ENCODE results near the gene TRIM36.

TRIM36 gene

GRCh38 chr5:115160975-115161475 is 8.7 kb downstream of the TRIM36 start:
- H3K4me1 ChIP-seq (ENCODE audit: control insufficient read depth in 1 of 2, insufficient read depth in 2 of 2, low read length in 2 of 2) = no peaks in the 10 kb centered on the region
- no peaks in the 10 kb centered on the region for H3K36me3 ChIP-seq (ENCODE audit: control insufficient read depth in 1 of 2, insufficient read depth in 2 of 2, low read length in 2 of 2)
- no peak overlapping the region for H3K4me3 ChIP-seq (ENCODE audit: low read depth in 1 of 2, low read length in 2 of 2)
- H3K9me3 ChIP-seq (ENCODE audit: control insufficient read depth in 1 of 2, low read length in 2 of 2) = no peaks in the 10 kb centered on the region
- peaks cover 5% of the 10 kb centered on the region for H3K27me3 ChIP-seq (ENCODE audit: low read depth, low read length)
- no peak overlapping the region for H3K27ac ChIP-seq (ENCODE audit: low read length)

- Histone ChIP-seq H3K36me3 (ENCODE audit: control insufficient read depth in 1 of 2, insufficient read depth in 2 of 2, low read length in 2 of 2) (no peaks in the 10 kb centered on the region), H3K9me3 (ENCODE audit: control insufficient read depth in 1 of 2, low read length in 2 of 2) (peaks cover 0 to 7% of the 10 kb centered on the region in 2 donors), H3K4me3 (ENCODE audit: low read depth in 1 of 2, low read length in 2 of 2) (no peak overlapping the region), H3K27ac (ENCODE audit: low read length) (no peak overlapping the region), H3K4me1 (ENCODE audit: control insufficient read depth in 1 of 2, insufficient read depth in 2 of 2, low read length in 2 of 2) (no peaks in the 10 kb centered on the region), H3K27me3 (ENCODE audit: low read depth, low read length) (no peaks in the 10 kb centered on the region)
Measured at GRCh38 chr5:115151208-115151805, 18.4 kb downstream of the TRIM36 start.

GRCh38 chr5:115150512-115150911 is 19.2 kb downstream of the TRIM36 start:
- Histone ChIP-seq H3K27ac (ENCODE audit: low read length) (no peak overlapping the region), H3K4me3 (ENCODE audit: low read depth in 1 of 2, low read length in 2 of 2) (no peak overlapping the region), H3K27me3 (ENCODE audit: low read depth, low read length) (no peaks in the 10 kb centered on the region), H3K9me3 (ENCODE audit: control insufficient read depth in 1 of 2, low read length in 2 of 2) (peaks cover 0 to 7% of the 10 kb centered on the region in 2 donors), H3K36me3 (ENCODE audit: control insufficient read depth in 1 of 2, insufficient read depth in 2 of 2, low read length in 2 of 2) (no peaks in the 10 kb centered on the region), H3K4me1 (ENCODE audit: control insufficient read depth in 1 of 2, insufficient read depth in 2 of 2, low read length in 2 of 2) (no peaks in the 10 kb centered on the region)

GRCh38 chr5:115147052-115147451 is 22.7 kb downstream of the TRIM36 start:
- H3K4me1 ChIP-seq (ENCODE audit: control insufficient read depth in 1 of 2, insufficient read depth in 2 of 2, low read length in 2 of 2) = no peaks in the 10 kb centered on the region
- H3K4me3 ChIP-seq (ENCODE audit: low read depth in 1 of 2, low read length in 2 of 2) = no peak overlapping the region
- no peaks in the 10 kb centered on the region for H3K36me3 ChIP-seq (ENCODE audit: control insufficient read depth in 1 of 2, insufficient read depth in 2 of 2, low read length in 2 of 2)
- no peaks in the 10 kb centered on the region for H3K27me3 ChIP-seq (ENCODE audit: low read depth, low read length)
- peaks cover 0 to 4% of the 10 kb centered on the region in 2 donors for H3K9me3 ChIP-seq (ENCODE audit: control insufficient read depth in 1 of 2, low read length in 2 of 2)
- no peak overlapping the region for H3K27ac ChIP-seq (ENCODE audit: low read length)

GRCh38 chr5:115136294-115136693 is 33.4 kb downstream of the TRIM36 start:
- H3K4me1 ChIP-seq (ENCODE audit: control insufficient read depth in 1 of 2, insufficient read depth in 2 of 2, low read length in 2 of 2) = no peaks in the 10 kb centered on the region
- no peaks in the 10 kb centered on the region for H3K36me3 ChIP-seq (ENCODE audit: control insufficient read depth in 1 of 2, insufficient read depth in 2 of 2, low read length in 2 of 2)

GRCh38 chr5:115132465-115132864 is 37.2 kb downstream of the TRIM36 start:
- H3K9me3 ChIP-seq (ENCODE audit: control insufficient read depth in 1 of 2, low read length in 2 of 2) = no peaks in the 10 kb centered on the region
- H3K27me3 ChIP-seq (ENCODE audit: low read depth, low read length) = no peaks in the 10 kb centered on the region
- no peak overlapping the region for H3K4me3 ChIP-seq (ENCODE audit: low read depth in 1 of 2, low read length in 2 of 2)
- no peaks in the 10 kb centered on the region for H3K4me1 ChIP-seq (ENCODE audit: control insufficient read depth in 1 of 2, insufficient read depth in 2 of 2, low read length in 2 of 2)
- no peaks in the 10 kb centered on the region for H3K36me3 ChIP-seq (ENCODE audit: control insufficient read depth in 1 of 2, insufficient read depth in 2 of 2, low read length in 2 of 2)
- no peak overlapping the region for H3K27ac ChIP-seq (ENCODE audit: low read length)

More at GRCh38 chr5:115136294-115136693, 33.4 kb downstream of the TRIM36 start:
- H3K9me3 ChIP-seq (ENCODE audit: control insufficient read depth in 1 of 2, low read length in 2 of 2) = no peaks in the 10 kb centered on the region
- H3K4me3 ChIP-seq (ENCODE audit: low read depth in 1 of 2, low read length in 2 of 2) = no peak overlapping the region
- H3K27me3 ChIP-seq (ENCODE audit: low read depth, low read length) = no peaks in the 10 kb centered on the region
- H3K27ac ChIP-seq (ENCODE audit: low read length) = no peak overlapping the region

- Histone ChIP-seq H3K4me1 (ENCODE audit: control insufficient read depth in 1 of 2, insufficient read depth in 2 of 2, low read length in 2 of 2) (no peaks in the 10 kb centered on the region), H3K27ac (ENCODE audit: low read length) (no peak overlapping the region)
Measured at GRCh38 chr5:115126303-115126702, 43.4 kb downstream of the TRIM36 start.

GRCh38 chr5:115124741-115125140 is 45.0 kb downstream of the TRIM36 start:
- no peaks in the 10 kb centered on the region for H3K9me3 ChIP-seq (ENCODE audit: control insufficient read depth in 1 of 2, low read length in 2 of 2)
- no peaks in the 10 kb centered on the region for H3K36me3 ChIP-seq (ENCODE audit: control insufficient read depth in 1 of 2, insufficient read depth in 2 of 2, low read length in 2 of 2)
- no peaks in the 10 kb centered on the region for H3K4me1 ChIP-seq (ENCODE audit: control insufficient read depth in 1 of 2, insufficient read depth in 2 of 2, low read length in 2 of 2)
- no peak overlapping the region for H3K4me3 ChIP-seq (ENCODE audit: low read depth in 1 of 2, low read length in 2 of 2)
- H3K27ac ChIP-seq (ENCODE audit: low read length) = no peak overlapping the region
- no peaks in the 10 kb centered on the region for H3K27me3 ChIP-seq (ENCODE audit: low read depth, low read length)

More at GRCh38 chr5:115126303-115126702, 43.4 kb downstream of the TRIM36 start:
- H3K36me3 ChIP-seq (ENCODE audit: control insufficient read depth in 1 of 2, insufficient read depth in 2 of 2, low read length in 2 of 2) = no peaks in the 10 kb centered on the region
- no peaks in the 10 kb centered on the region for H3K9me3 ChIP-seq (ENCODE audit: control insufficient read depth in 1 of 2, low read length in 2 of 2)
- no peak overlapping the region for H3K4me3 ChIP-seq (ENCODE audit: low read depth in 1 of 2, low read length in 2 of 2)
- no peaks in the 10 kb centered on the region for H3K27me3 ChIP-seq (ENCODE audit: low read depth, low read length)

GRCh38 chr5:115116001-115116400 is 53.7 kb downstream of the TRIM36 start:
- Histone ChIP-seq H3K36me3 (ENCODE audit: control insufficient read depth in 1 of 2, insufficient read depth in 2 of 2, low read length in 2 of 2) (no peaks in the 10 kb centered on the region), H3K27ac (ENCODE audit: low read length) (no peak overlapping the region), H3K27me3 (ENCODE audit: low read depth, low read length) (no peaks in the 10 kb centered on the region), H3K9me3 (ENCODE audit: control insufficient read depth in 1 of 2, low read length in 2 of 2) (peaks cover 0 to 6% of the 10 kb centered on the region in 2 donors), H3K4me3 (ENCODE audit: low read depth in 1 of 2, low read length in 2 of 2) (no peak overlapping the region), H3K4me1 (ENCODE audit: control insufficient read depth in 1 of 2, insufficient read depth in 2 of 2, low read length in 2 of 2) (no peaks in the 10 kb centered on the region)

GRCh38 chr5:115109840-115110239 is 59.9 kb downstream of the TRIM36 start:
- Histone ChIP-seq H3K27me3 (ENCODE audit: low read depth, low read length) (no peaks in the 10 kb centered on the region), H3K9me3 (ENCODE audit: control insufficient read depth in 1 of 2, low read length in 2 of 2) (no peaks in the 10 kb centered on the region), H3K4me1 (ENCODE audit: control insufficient read depth in 1 of 2, insufficient read depth in 2 of 2, low read length in 2 of 2) (no peaks in the 10 kb centered on the region), H3K36me3 (ENCODE audit: control insufficient read depth in 1 of 2, insufficient read depth in 2 of 2, low read length in 2 of 2) (no peaks in the 10 kb centered on the region), H3K27ac (ENCODE audit: low read length) (no peak overlapping the region), H3K4me3 (ENCODE audit: low read depth in 1 of 2, low read length in 2 of 2) (no peak overlapping the region)

GRCh38 chr5:115109356-115109755 is 60.4 kb downstream of the TRIM36 start:
- H3K4me1 ChIP-seq (ENCODE audit: control insufficient read depth in 1 of 2, insufficient read depth in 2 of 2, low read length in 2 of 2) = no peaks in the 10 kb centered on the region
- no peaks in the 10 kb centered on the region for H3K27me3 ChIP-seq (ENCODE audit: low read depth, low read length)
- no peaks in the 10 kb centered on the region for H3K36me3 ChIP-seq (ENCODE audit: control insufficient read depth in 1 of 2, insufficient read depth in 2 of 2, low read length in 2 of 2)
- no peak overlapping the region for H3K4me3 ChIP-seq (ENCODE audit: low read depth in 1 of 2, low read length in 2 of 2)
- no peak overlapping the region for H3K27ac ChIP-seq (ENCODE audit: low read length)
- H3K9me3 ChIP-seq (ENCODE audit: control insufficient read depth in 1 of 2, low read length in 2 of 2) = no peaks in the 10 kb centered on the region
